DND-41 (cell line): ENCODE data around the gene CCDC178.

Source experiments
- ATAC-seq: fragments of 200-7000 bp; cut with Tn5 transposase; 3 replicates; pipeline ENCODE4 v1.9.1; 2021; ENCODE audit warnings: low read depth; ENCODE audit not compliant: insufficient read depth
- DNase-seq: peaks from one replicate; pipeline ENCODE4 v3.0.0-alpha.2; 2020
- H2AFZ ChIP-seq: 2 replicates; pipeline ENCODE4 v1.6.0; 2012; ENCODE audit warnings: low read depth, low read length
- H3K27ac ChIP-seq: 2 replicates; pipeline ENCODE4 v1.5.1; 2012; ENCODE audit warnings: low read length, inconsistent platforms
- H3K27me3 ChIP-seq: fragments of 200-600 bp; sonication (generic); 2 replicates; pipeline ENCODE4 v1.6.0; 2012; ENCODE audit warnings: low read length, mild to moderate bottlenecking, inconsistent platforms; ENCODE audit not compliant: insufficient read depth, poor library complexity
- H3K36me3 ChIP-seq: 2 replicates; pipeline ENCODE4 v1.5.1; 2012; ENCODE audit warnings: low read length, inconsistent platforms; ENCODE audit not compliant: insufficient read depth
- H3K4me1 ChIP-seq: 2 replicates; pipeline ENCODE4 v1.5.1; 2012; ENCODE audit warnings: mild to moderate bottlenecking, low read length; ENCODE audit not compliant: insufficient read depth
- H3K4me2 ChIP-seq: 2 replicates; pipeline ENCODE4 v1.6.0; 2012; ENCODE audit warnings: mild to moderate bottlenecking, moderate library complexity, low read length, inconsistent platforms; ENCODE audit not compliant: insufficient read depth
- H3K4me3 ChIP-seq, 2 experiments: fragments of 200-600 bp in 1 of 2; shearing (Covaris generic) in 1 of 2; 2 replicates each; pipeline ENCODE4 v1.5.1; 2012 to 2016; ENCODE audit warnings: inconsistent platforms in 2 of 2, low read length in 2 of 2, mild to moderate bottlenecking in 2 of 2, low read depth in 1 of 2, moderate library complexity in 1 of 2
- H3K79me2 ChIP-seq: 2 replicates; pipeline ENCODE4 v1.6.0; 2012; ENCODE audit warnings: low read length, inconsistent platforms; ENCODE audit not compliant: insufficient read depth
- H3K9ac ChIP-seq: 2 replicates; pipeline ENCODE4 v1.6.0; 2012; ENCODE audit warnings: low read depth, mild to moderate bottlenecking, inconsistent platforms, low read length, moderate library complexity
- H3K9me3 ChIP-seq: 2 replicates; pipeline ENCODE4 v1.5.1; 2012; ENCODE audit warnings: low read length, moderate library complexity, mild to moderate bottlenecking, inconsistent platforms; ENCODE audit not compliant: insufficient read depth, severe bottlenecking
- H4K20me1 ChIP-seq: 2 replicates; pipeline ENCODE4 v1.6.0; 2012; ENCODE audit warnings: low read length; ENCODE audit not compliant: insufficient read depth
- EZH2 ChIP-seq: IDR thresholded peaks from 3 replicates; pipeline ENCODE4 v1.6.1; 2012; ENCODE audit warnings: borderline replicate concordance, low read depth, mild to moderate bottlenecking, moderate library complexity, low read length, inconsistent platforms; ENCODE audit not compliant: severe bottlenecking
- TF ChIP-seq, protein P1 (sequence below): IDR thresholded peaks from 2 replicates; pipeline ENCODE4 v1.5.1; 2012; ENCODE audit warnings: borderline replicate concordance, low read length, moderate library complexity, mild to moderate bottlenecking; ENCODE audit not compliant: poor library complexity, severe bottlenecking; ENCODE audit errors: extremely low read depth

The CCDC178 gene

DNA sequence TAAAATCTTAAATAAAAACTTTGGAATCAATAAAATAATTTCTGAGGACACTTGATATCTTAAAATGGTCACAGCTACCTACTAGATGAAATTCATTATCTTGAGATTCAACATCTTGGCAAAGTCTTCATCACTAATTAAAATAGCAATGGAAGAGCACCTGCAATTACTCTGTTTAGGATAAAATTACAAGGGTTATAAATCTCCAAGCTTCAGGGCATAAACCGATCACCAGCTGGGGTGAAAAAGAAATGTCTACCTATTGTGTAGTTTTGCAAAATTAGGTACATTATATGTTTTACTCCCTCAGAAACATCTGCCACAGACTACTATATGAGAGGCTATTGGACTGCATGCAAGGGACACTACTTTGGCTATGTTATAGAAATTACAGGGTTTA, 327.1 kb downstream of the CCDC178 start:
- Histone ChIP-seq H3K4me3 (no peak overlapping the region), H3K4me2 (no peak overlapping the region), H3K9ac (no peak overlapping the region), H3K36me3 (no peaks in the 10 kb centered on the region), H4K20me1 (no peaks in the 10 kb centered on the region), H3K27me3 (no peaks in the 10 kb centered on the region), H3K27ac (no peak overlapping the region), H3K4me1 (peaks cover 10% of the 10 kb centered on the region; the same call in 1 of the 2 replicates), H3K79me2 (no peaks in the 10 kb centered on the region), H2AFZ (no peak overlapping the region), H3K9me3 (peaks cover 3% of the 10 kb centered on the region)
- no peak for DNase-seq
- TF ChIP-seq, protein P1, sequence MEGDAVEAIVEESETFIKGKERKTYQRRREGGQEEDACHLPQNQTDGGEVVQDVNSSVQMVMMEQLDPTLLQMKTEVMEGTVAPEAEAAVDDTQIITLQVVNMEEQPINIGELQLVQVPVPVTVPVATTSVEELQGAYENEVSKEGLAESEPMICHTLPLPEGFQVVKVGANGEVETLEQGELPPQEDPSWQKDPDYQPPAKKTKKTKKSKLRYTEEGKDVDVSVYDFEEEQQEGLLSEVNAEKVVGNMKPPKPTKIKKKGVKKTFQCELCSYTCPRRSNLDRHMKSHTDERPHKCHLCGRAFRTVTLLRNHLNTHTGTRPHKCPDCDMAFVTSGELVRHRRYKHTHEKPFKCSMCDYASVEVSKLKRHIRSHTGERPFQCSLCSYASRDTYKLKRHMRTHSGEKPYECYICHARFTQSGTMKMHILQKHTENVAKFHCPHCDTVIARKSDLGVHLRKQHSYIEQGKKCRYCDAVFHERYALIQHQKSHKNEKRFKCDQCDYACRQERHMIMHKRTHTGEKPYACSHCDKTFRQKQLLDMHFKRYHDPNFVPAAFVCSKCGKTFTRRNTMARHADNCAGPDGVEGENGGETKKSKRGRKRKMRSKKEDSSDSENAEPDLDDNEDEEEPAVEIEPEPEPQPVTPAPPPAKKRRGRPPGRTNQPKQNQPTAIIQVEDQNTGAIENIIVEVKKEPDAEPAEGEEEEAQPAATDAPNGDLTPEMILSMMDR, result no peak
- no peak for TF ChIP-seq EZH2
- no peak for ATAC-seq

DNA sequence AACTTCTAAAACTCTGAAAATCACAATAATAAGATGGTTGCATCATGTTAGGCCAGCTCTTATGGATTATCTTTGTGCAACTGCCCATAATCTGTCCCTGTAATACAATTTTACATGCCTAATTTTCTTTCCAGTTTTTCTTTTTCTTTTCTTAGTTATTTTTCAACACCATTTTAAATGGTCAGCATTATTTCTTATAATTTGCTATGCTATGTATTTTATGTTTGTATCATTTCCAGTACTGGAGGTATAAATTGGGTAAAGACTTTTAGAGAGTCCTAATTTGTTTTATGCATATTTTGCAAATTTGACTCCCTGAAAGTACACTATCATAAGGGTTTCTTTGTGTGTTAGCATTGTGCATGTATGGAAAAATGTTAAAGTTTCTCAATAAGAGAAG, 333.0 kb downstream of the CCDC178 start:
- H4K20me1 ChIP-seq, result no peaks in the 10 kb centered on the region
- H3K4me1 ChIP-seq, result no peaks in the 10 kb centered on the region
- no peak for TF ChIP-seq EZH2
- TF ChIP-seq, protein P1, result no peak
- no peak overlapping the region for H3K9ac ChIP-seq
- H2AFZ ChIP-seq, result no peak overlapping the region
- H3K36me3 ChIP-seq, result no peaks in the 10 kb centered on the region
- H3K9me3 ChIP-seq, result no peaks in the 10 kb centered on the region
- no peaks in the 10 kb centered on the region for H3K79me2 ChIP-seq
- H3K27me3 ChIP-seq, result no peaks in the 10 kb centered on the region
- H3K4me3 ChIP-seq, result no peak overlapping the region
- ATAC-seq (no peak), DNase-seq (no peak)
- H3K27ac ChIP-seq, result no peak overlapping the region
- no peak overlapping the region for H3K4me2 ChIP-seq

GRCh38 chr18:33101316-33101715, 339.2 kb downstream of the CCDC178 start:
- ATAC-seq (no peak), DNase-seq (no peak)
- Histone ChIP-seq H4K20me1 (no peaks in the 10 kb centered on the region), H3K27ac (no peak overlapping the region), H3K27me3 (no peaks in the 10 kb centered on the region), H3K36me3 (no peaks in the 10 kb centered on the region), H3K4me3 (no peak overlapping the region), H3K4me1 (no peaks in the 10 kb centered on the region), H3K79me2 (no peaks in the 10 kb centered on the region), H3K4me2 (no peak overlapping the region), H3K9ac (no peak overlapping the region), H2AFZ (no peak overlapping the region), H3K9me3 (no peaks in the 10 kb centered on the region)
- no peak for TF ChIP-seq EZH2
- TF ChIP-seq, protein P1, result no peak

- no peaks in the 10 kb centered on the region for H3K27me3 ChIP-seq
- no peaks in the 10 kb centered on the region for H3K9me3 ChIP-seq
- ATAC-seq, result no peak
- H3K4me2 ChIP-seq, result no peak overlapping the region
- no peaks in the 10 kb centered on the region for H3K4me1 ChIP-seq
- no peak overlapping the region for H3K9ac ChIP-seq
- DNase-seq, result no peak
- H4K20me1 ChIP-seq, result no peaks in the 10 kb centered on the region
- H3K4me3 ChIP-seq, result no peak overlapping the region
- TF ChIP-seq, protein P1, result no peak
- TF ChIP-seq EZH2, result no peak
- no peak overlapping the region for H3K27ac ChIP-seq
- no peaks in the 10 kb centered on the region for H3K36me3 ChIP-seq
- no peaks in the 10 kb centered on the region for H3K79me2 ChIP-seq
- no peak overlapping the region for H2AFZ ChIP-seq
These were observed 340.9 kb downstream of the CCDC178 start for GRCh38 chr18:33099626-33100025.
